ENCODE data around the gene RCOR1.
"Not testable (repeated sequence)": the region's sequence is repeated elsewhere in the genome, so short reads cannot be mapped to it uniquely, and the experiment has no call there.

The RCOR1 gene

GRCh38 chr14:102625564-102626296, 33.3 kb downstream of the RCOR1 start:
- ATAC-seq, result no peak
- H3K4me3 Mint-ChIP-seq, result no peak overlapping the region
- H3K4me1 Mint-ChIP-seq, result peaks cover 38% of the 10 kb centered on the region
- H3K27me3 Mint-ChIP-seq, result no peaks in the 10 kb centered on the region
- no peaks in the 10 kb centered on the region for H3K9me3 Mint-ChIP-seq
- DNase-seq, result no peak
- no peak overlapping the region for H3K27ac Mint-ChIP-seq

- Mint-ChIP-seq H3K4me1 (peaks cover 36% of the 10 kb centered on the region), H3K9me3 (no peaks in the 10 kb centered on the region), H3K27me3 (no peaks in the 10 kb centered on the region), H3K27ac (no peak overlapping the region), H3K4me3 (no peak overlapping the region)
- DNase-seq, result no peak
- ATAC-seq, result no peak
Measured at GRCh38 chr14:102626530-102626929, 34.1 kb downstream of the RCOR1 start.

- DNase-seq (no peak), ATAC-seq (no peak)
- Mint-ChIP-seq H3K4me3 (no peak overlapping the region), H3K27me3 (no peaks in the 10 kb centered on the region), H3K27ac (no peak overlapping the region), H3K4me1 (peaks cover 36% of the 10 kb centered on the region), H3K9me3 (no peaks in the 10 kb centered on the region)
Measured at GRCh38 chr14:102629011-102629444, 36.6 kb downstream of the RCOR1 start.

- Mint-ChIP-seq H3K4me1 (peaks cover 39% of the 10 kb centered on the region), H3K27me3 (no peaks in the 10 kb centered on the region), H3K4me3 (no peak overlapping the region), H3K9me3 (no peaks in the 10 kb centered on the region), H3K27ac (no peak overlapping the region)
- DNase-seq, result no peak
- ATAC-seq, result no peak
Measured at GRCh38 chr14:102629808-102630350, 37.4 kb downstream of the RCOR1 start.

- DNase-seq (no peak), ATAC-seq (no peak)
- Mint-ChIP-seq H3K27ac (no peak overlapping the region), H3K9me3 (no peaks in the 10 kb centered on the region), H3K4me3 (no peak overlapping the region), H3K4me1 (peaks cover 38% of the 10 kb centered on the region), H3K27me3 (no peaks in the 10 kb centered on the region)
Measured at GRCh38 chr14:102630405-102630804, 38.0 kb downstream of the RCOR1 start.

- Mint-ChIP-seq H3K9me3 (no peaks in the 10 kb centered on the region), H3K4me1 (peaks cover 33% of the 10 kb centered on the region)
Measured at GRCh38 chr14:102630881-102631280, 38.4 kb downstream of the RCOR1 start.

GRCh38 chr14:102633906-102634595, 41.6 kb downstream of the RCOR1 start:
- Mint-ChIP-seq H3K4me3 (no peak overlapping the region), H3K27ac (no peak overlapping the region), H3K27me3 (no peaks in the 10 kb centered on the region), H3K4me1 (peaks cover 16% of the 10 kb centered on the region), H3K9me3 (no peaks in the 10 kb centered on the region)
- DNase-seq (no peak), ATAC-seq (no peak)

More at GRCh38 chr14:102630881-102631280, 38.4 kb downstream of the RCOR1 start:
- DNase-seq (no peak), ATAC-seq (no peak)
- Mint-ChIP-seq H3K4me3 (no peak overlapping the region), H3K27me3 (no peaks in the 10 kb centered on the region), H3K27ac (no peak overlapping the region)

- not testable (repeated sequence) for H3K4me3 Mint-ChIP-seq, H3K9me3 Mint-ChIP-seq, H3K27me3 Mint-ChIP-seq, DNase-seq, ATAC-seq
- Mint-ChIP-seq H3K4me1 (peaks cover 28% of the 10 kb centered on the region), H3K27ac (peak overlapping the region in 1 of 2 donors; percentile 74)
Measured at GRCh38 chr14:102639611-102640010, 47.2 kb downstream of the RCOR1 start.

- H3K4me1 Mint-ChIP-seq, result peaks cover 53% of the 10 kb centered on the region
- no peaks in the 10 kb centered on the region for H3K27me3 Mint-ChIP-seq
- no peak for ATAC-seq
- H3K27ac Mint-ChIP-seq, result no peak overlapping the region
- DNase-seq, result no peak
- no peak overlapping the region for H3K4me3 Mint-ChIP-seq
- no peaks in the 10 kb centered on the region for H3K9me3 Mint-ChIP-seq
Measured at GRCh38 chr14:102644523-102644922, 52.1 kb downstream of the RCOR1 start.

GRCh38 chr14:102645746-102646440, 53.4 kb downstream of the RCOR1 start:
- DNase-seq, result no peak
- Mint-ChIP-seq H3K4me1 (peaks cover 61% of the 10 kb centered on the region), H3K9me3 (no peaks in the 10 kb centered on the region), H3K4me3 (no peak overlapping the region), H3K27ac (peak overlapping the region; percentile 31 to 84), H3K27me3 (no peaks in the 10 kb centered on the region)
- peak; percentile 78 for ATAC-seq

- H3K27me3 Mint-ChIP-seq, result no peaks in the 10 kb centered on the region
- H3K9me3 Mint-ChIP-seq, result no peaks in the 10 kb centered on the region
- ATAC-seq (no peak), DNase-seq (no peak)
- peaks cover 63% of the 10 kb centered on the region for H3K4me1 Mint-ChIP-seq
- no peak overlapping the region for H3K27ac Mint-ChIP-seq
- no peak overlapping the region for H3K4me3 Mint-ChIP-seq
Measured at GRCh38 chr14:102646615-102647014, 54.2 kb downstream of the RCOR1 start.

GRCh38 chr14:102652194-102652593, 59.7 kb downstream of the RCOR1 start:
- DNase-seq (no peak), ATAC-seq (no peak)
- peaks cover 35% of the 10 kb centered on the region for H3K4me1 Mint-ChIP-seq
- peak overlapping the region in 1 of 2 donors; percentile 7 for H3K27ac Mint-ChIP-seq
- H3K27me3 Mint-ChIP-seq, result no peaks in the 10 kb centered on the region
- no peak overlapping the region for H3K4me3 Mint-ChIP-seq
- H3K9me3 Mint-ChIP-seq, result no peaks in the 10 kb centered on the region

- DNase-seq (no peak), ATAC-seq (peak; percentile 60)
- H3K9me3 Mint-ChIP-seq, result no peaks in the 10 kb centered on the region
- peaks cover 30% of the 10 kb centered on the region for H3K4me1 Mint-ChIP-seq
- H3K4me3 Mint-ChIP-seq, result no peak overlapping the region
- H3K27me3 Mint-ChIP-seq, result no peaks in the 10 kb centered on the region
- peak overlapping the region in 1 of 2 donors; percentile 54 for H3K27ac Mint-ChIP-seq
Measured at GRCh38 chr14:102654298-102654697, 61.8 kb downstream of the RCOR1 start.

- H3K4me1 Mint-ChIP-seq, result peaks cover 28% of the 10 kb centered on the region
- ATAC-seq, result no peak
Measured at GRCh38 chr14:102655137-102655536, 62.7 kb downstream of the RCOR1 start.

GRCh38 chr14:102659797-102660196, 67.3 kb downstream of the RCOR1 start:
- no peak overlapping the region for H3K27ac Mint-ChIP-seq
- peaks cover 23% of the 10 kb centered on the region for H3K4me1 Mint-ChIP-seq
- ATAC-seq (no peak), DNase-seq (no peak)
- H3K4me3 Mint-ChIP-seq, result no peak overlapping the region
- no peaks in the 10 kb centered on the region for H3K9me3 Mint-ChIP-seq
- H3K27me3 Mint-ChIP-seq, result no peaks in the 10 kb centered on the region

More at GRCh38 chr14:102655137-102655536, 62.7 kb downstream of the RCOR1 start:
- Mint-ChIP-seq H3K4me3 (no peak overlapping the region), H3K9me3 (no peaks in the 10 kb centered on the region), H3K27me3 (no peaks in the 10 kb centered on the region), H3K27ac (no peak overlapping the region)
- no peak for DNase-seq

- H3K27me3 Mint-ChIP-seq, result no peaks in the 10 kb centered on the region
- ATAC-seq (no peak), DNase-seq (no peak)
- no peak overlapping the region for H3K27ac Mint-ChIP-seq
- no peaks in the 10 kb centered on the region for H3K9me3 Mint-ChIP-seq
- no peak overlapping the region for H3K4me3 Mint-ChIP-seq
- peaks cover 15% of the 10 kb centered on the region for H3K4me1 Mint-ChIP-seq
Measured at GRCh38 chr14:102661614-102662013, 69.2 kb downstream of the RCOR1 start.
